GM18867 (cell line): ENCODE results near the gene POR.
"Not testable (repeated sequence)": the region's sequence is repeated elsewhere in the genome, so short reads cannot be mapped to it uniquely, and the experiment has no call there.

Source experiments
- ATAC-seq: cut with Tn5 transposase; IDR thresholded peaks from one replicate; pipeline ENCODE4 v1.9.1; 2021; ENCODE audit warnings: mild to moderate bottlenecking, moderate library complexity; ENCODE audit not compliant: unreplicated experiment

POR gene

GRCh38 chr7:75988568-75989499, 73.9 kb downstream of the POR start:
- no peak for ATAC-seq

- no peak for ATAC-seq
These were observed 74.8 kb downstream of the POR start for GRCh38 chr7:75989500-75990388.

GRCh38 chr7:75991531-75992082, 76.7 kb downstream of the POR start:
- ATAC-seq = no peak

- ATAC-seq = no peak
These were observed 77.3 kb downstream of the POR start for GRCh38 chr7:75992083-75992755.

- peak; percentile 14 for ATAC-seq
These were observed 78.9 kb downstream of the POR start for GRCh38 chr7:75993689-75994387.

GRCh38 chr7:75994388-75995051, 79.6 kb downstream of the POR start, which contains the start of gene TMEM120A:
TSS of gene TMEM120A (minus strand) at chr7:75994595. CDS start at chr7:75994570, 25 bp downstream.
- peak; percentile 93 for ATAC-seq

GRCh38 chr7:75995052-75995471, 80.1 kb downstream of the POR start:
- no peak for ATAC-seq

GRCh38 chr7:75995996-75996395, 81.0 kb downstream of the POR start:
- no peak for ATAC-seq

GRCh38 chr7:75996476-75996875, 81.5 kb downstream of the POR start:
- ATAC-seq = no peak

- no peak for ATAC-seq
These were observed 83.1 kb downstream of the POR start for GRCh38 chr7:75998038-75998437.

GRCh38 chr7:76000566-76000965, 85.6 kb downstream of the POR start:
- no peak for ATAC-seq

GRCh38 chr7:76002139-76002538, 87.2 kb downstream of the POR start:
- ATAC-seq = no peak

- ATAC-seq = no peak
These were observed 87.9 kb downstream of the POR start for GRCh38 chr7:76002822-76003221.

- ATAC-seq = no peak
These were observed 88.4 kb downstream of the POR start for GRCh38 chr7:76003351-76003750.

- not testable (repeated sequence) for ATAC-seq
These were observed 90.0 kb downstream of the POR start for GRCh38 chr7:76005004-76005403.

GRCh38 chr7:76008156-76008687, 93.3 kb downstream of the POR start:
- ATAC-seq = no peak

GRCh38 chr7:76009672-76010600, 95.0 kb downstream of the POR start:
- no peak for ATAC-seq

- no peak for ATAC-seq
These were observed 96.5 kb downstream of the POR start for GRCh38 chr7:76011442-76011861.
